ENCODE data around the gene PLEKHA5.

DNA sequence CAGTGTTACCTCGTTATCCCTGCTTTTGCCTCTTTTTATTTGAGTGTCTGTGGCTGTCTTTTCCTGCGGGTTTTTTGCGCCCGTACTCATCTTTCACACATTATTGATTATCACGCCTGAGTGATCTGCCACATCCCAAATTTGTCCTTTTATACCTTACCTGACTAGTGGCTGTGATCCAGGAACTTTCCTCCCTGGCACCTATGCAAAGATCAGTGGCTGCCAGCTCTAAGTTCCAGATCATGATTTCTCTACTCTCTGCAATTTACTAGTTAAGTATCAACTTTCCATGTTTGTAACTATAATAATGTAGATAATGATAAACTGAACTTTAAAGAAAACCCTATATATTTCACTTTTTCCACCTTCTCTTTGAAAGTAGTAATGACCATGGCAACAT is 36.9 kb downstream of the PLEKHA5 start:
- TF ChIP-seq, protein P1, sequence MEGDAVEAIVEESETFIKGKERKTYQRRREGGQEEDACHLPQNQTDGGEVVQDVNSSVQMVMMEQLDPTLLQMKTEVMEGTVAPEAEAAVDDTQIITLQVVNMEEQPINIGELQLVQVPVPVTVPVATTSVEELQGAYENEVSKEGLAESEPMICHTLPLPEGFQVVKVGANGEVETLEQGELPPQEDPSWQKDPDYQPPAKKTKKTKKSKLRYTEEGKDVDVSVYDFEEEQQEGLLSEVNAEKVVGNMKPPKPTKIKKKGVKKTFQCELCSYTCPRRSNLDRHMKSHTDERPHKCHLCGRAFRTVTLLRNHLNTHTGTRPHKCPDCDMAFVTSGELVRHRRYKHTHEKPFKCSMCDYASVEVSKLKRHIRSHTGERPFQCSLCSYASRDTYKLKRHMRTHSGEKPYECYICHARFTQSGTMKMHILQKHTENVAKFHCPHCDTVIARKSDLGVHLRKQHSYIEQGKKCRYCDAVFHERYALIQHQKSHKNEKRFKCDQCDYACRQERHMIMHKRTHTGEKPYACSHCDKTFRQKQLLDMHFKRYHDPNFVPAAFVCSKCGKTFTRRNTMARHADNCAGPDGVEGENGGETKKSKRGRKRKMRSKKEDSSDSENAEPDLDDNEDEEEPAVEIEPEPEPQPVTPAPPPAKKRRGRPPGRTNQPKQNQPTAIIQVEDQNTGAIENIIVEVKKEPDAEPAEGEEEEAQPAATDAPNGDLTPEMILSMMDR (IDR thresholded peaks at IDR 0.05) = no peak
- TF ChIP-seq POLR2A (IDR thresholded peaks at IDR 0.05) (no peak), POLR2AphosphoS5 (IDR thresholded peaks at IDR 0.05) (no peak)

All from sigmoid colon (tissue), 4 donors.